GM21526 (cell line): ENCODE data around the gene ENO2.
A peak's percentile ranks its signal among the peaks of the same experiment; 100 is the strongest.
"Not testable (repeated sequence)": the region's sequence is repeated elsewhere in the genome, so short reads cannot be mapped to it uniquely, and the experiment has no call there.

Experiments
- ATAC-seq: cut with Tn5 transposase; IDR thresholded peaks from one replicate; pipeline ENCODE4 v1.9.1; 2021; ENCODE audit warnings: moderate library complexity; ENCODE audit not compliant: unreplicated experiment, low FRiP score

Gene ENO2

GRCh38 chr12:6886206-6886999, 28.0 kb upstream of the ENO2 start:
- not testable (repeated sequence) for ATAC-seq

- no peak for ATAC-seq
These were observed 26.9 kb upstream of the ENO2 start for GRCh38 chr12:6887460-6887859.

- no peak for ATAC-seq
These were observed 26.0 kb upstream of the ENO2 start for GRCh38 chr12:6888360-6888759.

- not testable (repeated sequence) for ATAC-seq
These were observed 25.6 kb upstream of the ENO2 start for GRCh38 chr12:6888794-6889193.

GRCh38 chr12:6889775-6890573, 24.4 kb upstream of the ENO2 start:
- ATAC-seq: not testable (repeated sequence)

GRCh38 chr12:6890789-6891645, 23.4 kb upstream of the ENO2 start:
- peak; percentile 88 for ATAC-seq

- ATAC-seq: no peak
These were observed 22.8 kb upstream of the ENO2 start for GRCh38 chr12:6891646-6892001.

- ATAC-seq: not testable (repeated sequence)
These were observed 21.7 kb upstream of the ENO2 start for GRCh38 chr12:6892683-6893082.

GRCh38 chr12:6894321-6894720, 20.1 kb upstream of the ENO2 start:
- ATAC-seq: no peak

GRCh38 chr12:6896846-6897435, 17.4 kb upstream of the ENO2 start:
- ATAC-seq: no peak

GRCh38 chr12:6899427-6899826, 15.0 kb upstream of the ENO2 start:
- no peak for ATAC-seq

- ATAC-seq: no peak
These were observed 14.4 kb upstream of the ENO2 start for GRCh38 chr12:6899837-6900519.

- no peak for ATAC-seq
These were observed 11.9 kb upstream of the ENO2 start for GRCh38 chr12:6902448-6902847.

GRCh38 chr12:6903722-6904121, 10.7 kb upstream of the ENO2 start:
- ATAC-seq: no peak

GRCh38 chr12:6904280-6905276, 9.8 kb upstream of the ENO2 start, which contains the start of gene LRRC23:
Gene LRRC23, plus strand, starts transcription at chr12:6904822. Its CDS starts 812 bp downstream, at chr12:6905634.
- ATAC-seq: peak; percentile 84

GRCh38 chr12:6905414-6906040, 8.9 kb upstream of the ENO2 start:
- ATAC-seq: no peak

GRCh38 chr12:6908141-6908540, 6.2 kb upstream of the ENO2 start:
- ATAC-seq: not testable (repeated sequence)
